ENCODE results near the gene TARBP2.
A peak's percentile ranks its signal among the peaks of the same experiment; 100 is the strongest.

DNA sequence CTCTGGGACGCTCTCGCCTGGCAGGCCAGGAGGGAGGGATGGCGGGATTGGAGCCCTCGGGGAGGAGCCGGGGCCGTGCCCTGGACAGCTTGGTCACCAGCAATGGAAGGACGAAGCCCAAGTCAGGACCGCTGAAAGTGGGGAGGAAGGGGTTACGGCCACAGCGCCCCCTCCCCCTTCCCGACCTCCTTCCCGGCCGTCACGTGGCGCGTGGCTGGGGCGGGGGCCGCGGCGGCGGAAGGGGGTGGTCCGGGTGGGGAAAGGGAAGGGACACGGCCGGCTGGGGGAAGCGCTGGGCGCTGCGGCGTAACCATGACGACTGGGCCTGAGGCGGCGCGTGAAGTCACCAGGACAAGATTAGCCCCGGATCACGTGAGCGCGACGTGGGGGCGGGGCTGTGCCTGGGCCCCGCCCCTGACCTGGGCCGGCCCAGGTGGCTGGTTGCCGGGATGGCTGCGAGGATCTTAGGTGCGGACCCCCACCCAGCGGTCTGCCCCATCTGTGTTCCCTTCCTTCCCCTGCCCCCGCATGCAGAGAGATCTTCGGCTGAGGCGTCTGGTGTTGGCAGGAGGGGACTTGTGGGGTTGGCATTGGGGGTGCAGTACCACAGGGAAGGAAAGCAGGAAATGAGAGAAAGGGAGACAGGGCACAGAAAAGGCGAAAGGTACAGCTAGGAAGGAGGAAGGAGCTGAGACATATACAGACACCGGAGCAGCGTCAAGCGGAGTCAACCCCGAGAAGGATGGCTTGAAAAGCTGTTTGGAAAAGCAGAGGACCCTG, 8.1 kb upstream of the TARBP2 start:
- no peak for TF ChIP-seq CTCF (IDR thresholded peaks at IDR 0.05 in 8 of 11, conservative IDR thresholded peaks at IDR 0.05 in 3 of 11)
- TF ChIP-seq POLR2A (IDR thresholded peaks at IDR 0.05) = peak in 1 of 3 donors; percentile 73
- peak; percentile 90 to 92 (median 90) for TF ChIP-seq POLR2AphosphoS5 (IDR thresholded peaks at IDR 0.05)

All from spleen (tissue), 7 donors.